ENCODE measurements around the gene CYBA. TPM values are rescaled to one million over a fixed set of nuclear protein-coding genes. Genes with fewer than 3 reads are reported as not detected.

The CYBA gene
- polyA plus RNA-seq, 1 donor (not counting 4 experiments of a cell fraction or from before 2014, with no cell fraction given): 4.4 TPM

GRCh38 chr16:88613293-88613692 lies 37.6 kb downstream of the CYBA start:
- peaks cover 7% of the 10 kb centered on the region for H4K20me1 ChIP-seq (ENCODE audit: control insufficient read depth, extremely low read depth, insufficient read depth, low read length)
- dilution Hi-C loops (cut with MboI; ENCODE audit: extremely low pct_ligation_motif_present, low sequenced_read_pairs): no loop called here

GRCh38 chr16:88610909-88611812 lies 39.7 kb downstream of the CYBA start:
- no peaks in the 10 kb centered on the region for H3K9me1 ChIP-seq (ENCODE audit: control insufficient read depth, extremely low read depth, insufficient read depth, low read length)
- H4K20me1 ChIP-seq (ENCODE audit: control insufficient read depth, extremely low read depth, insufficient read depth, low read length): peaks cover 3% of the 10 kb centered on the region
- TF ChIP-seq EZH2 (IDR thresholded peaks at IDR 0.05; ENCODE audit: low read length) (no peak), CTCF (optimal IDR thresholded peaks at IDR 0.05 in 1 of 3, IDR thresholded peaks at IDR 0.05 in 1 of 3, conservative IDR thresholded peaks at IDR 0.05 in 1 of 3; ENCODE audit: extremely low read depth in 1 of 3, insufficient read depth in 2 of 3, low read length in 3 of 3) (no peak)
- no peak overlapping the region for H3K4me2 ChIP-seq (ENCODE audit: control insufficient read depth, extremely low read depth, insufficient read depth, low read depth, low read length)
- no peak overlapping the region for H3K9ac ChIP-seq (ENCODE audit: control insufficient read depth, extremely low read depth, insufficient read depth, low read length)
- H3K4me1 ChIP-seq (ENCODE audit: control insufficient read depth, extremely low read depth, insufficient read depth, low read length): no peaks in the 10 kb centered on the region
- no peaks in the 10 kb centered on the region for H3K27me3 ChIP-seq (ENCODE audit: control insufficient read depth, extremely low read depth, insufficient read depth, low read length)
- no peak for FAIRE-seq
- no peak overlapping the region for H3K27ac ChIP-seq (ENCODE audit: control insufficient read depth, insufficient read depth, low read length)
- no peaks in the 10 kb centered on the region for H3K79me2 ChIP-seq (ENCODE audit: control insufficient read depth, insufficient read depth, low read length)
- dilution Hi-C loops (cut with MboI; ENCODE audit: extremely low pct_ligation_motif_present, low sequenced_read_pairs): no loop called here
- no peak overlapping the region for H3K4me3 ChIP-seq (ENCODE audit: control insufficient read depth in 2 of 3, extremely low read depth in 1 of 3, insufficient read depth in 2 of 3, low read depth in 1 of 3, low read length in 3 of 3)
- peaks cover 18 to 24% of the 10 kb centered on the region in 2 experiments for H3K36me3 ChIP-seq (ENCODE audit: control insufficient read depth in 2 of 2, extremely low read depth in 1 of 2, insufficient read depth in 2 of 2, low read length in 2 of 2)
- H3K9me3 ChIP-seq (ENCODE audit: control insufficient read depth, low read depth, low read length): no peaks in the 10 kb centered on the region
- no peak overlapping the region for H2AFZ ChIP-seq (ENCODE audit: control insufficient read depth, low read length)
- DNase-seq (ENCODE audit: low read depth, low spot score): no peak

More at GRCh38 chr16:88613293-88613692, 37.6 kb downstream of the CYBA start:
- Histone ChIP-seq H3K4me2 (ENCODE audit: control insufficient read depth, extremely low read depth, insufficient read depth, low read depth, low read length) (no peak overlapping the region), H3K27me3 (ENCODE audit: control insufficient read depth, extremely low read depth, insufficient read depth, low read length) (no peaks in the 10 kb centered on the region), H3K4me3 (ENCODE audit: control insufficient read depth in 2 of 3, extremely low read depth in 1 of 3, insufficient read depth in 2 of 3, low read depth in 1 of 3, low read length in 3 of 3) (no peak overlapping the region), H3K79me2 (ENCODE audit: control insufficient read depth, insufficient read depth, low read length) (no peaks in the 10 kb centered on the region), H3K36me3 (ENCODE audit: control insufficient read depth in 2 of 2, extremely low read depth in 1 of 2, insufficient read depth in 2 of 2, low read length in 2 of 2) (peaks cover 19 to 24% of the 10 kb centered on the region in 2 experiments), H3K9ac (ENCODE audit: control insufficient read depth, extremely low read depth, insufficient read depth, low read length) (no peak overlapping the region), H3K9me1 (ENCODE audit: control insufficient read depth, extremely low read depth, insufficient read depth, low read length) (no peaks in the 10 kb centered on the region), H3K4me1 (ENCODE audit: control insufficient read depth, extremely low read depth, insufficient read depth, low read length) (no peaks in the 10 kb centered on the region), H3K27ac (ENCODE audit: control insufficient read depth, insufficient read depth, low read length) (no peak overlapping the region), H2AFZ (ENCODE audit: control insufficient read depth, low read length) (no peak overlapping the region), H3K9me3 (ENCODE audit: control insufficient read depth, low read depth, low read length) (no peaks in the 10 kb centered on the region)
- FAIRE-seq (no peak), DNase-seq (ENCODE audit: low read depth, low spot score) (no peak)
- TF ChIP-seq CTCF (optimal IDR thresholded peaks at IDR 0.05 in 1 of 3, IDR thresholded peaks at IDR 0.05 in 1 of 3, conservative IDR thresholded peaks at IDR 0.05 in 1 of 3; ENCODE audit: extremely low read depth in 1 of 3, insufficient read depth in 2 of 3, low read length in 3 of 3): peak in 1 of 3 experiments; percentile 6
- no peak for TF ChIP-seq EZH2 (IDR thresholded peaks at IDR 0.05; ENCODE audit: low read length)
